CD4-positive, alpha-beta T cell treated with Interleukin-21 for 1 hour (primary cell): Measurements from ENCODE around the gene NOP14.

Experiments used
- DNase-seq: peaks from one replicate; pipeline ENCODE4 v3.0.0-alpha.2; 2020

NOP14 gene

DNA sequence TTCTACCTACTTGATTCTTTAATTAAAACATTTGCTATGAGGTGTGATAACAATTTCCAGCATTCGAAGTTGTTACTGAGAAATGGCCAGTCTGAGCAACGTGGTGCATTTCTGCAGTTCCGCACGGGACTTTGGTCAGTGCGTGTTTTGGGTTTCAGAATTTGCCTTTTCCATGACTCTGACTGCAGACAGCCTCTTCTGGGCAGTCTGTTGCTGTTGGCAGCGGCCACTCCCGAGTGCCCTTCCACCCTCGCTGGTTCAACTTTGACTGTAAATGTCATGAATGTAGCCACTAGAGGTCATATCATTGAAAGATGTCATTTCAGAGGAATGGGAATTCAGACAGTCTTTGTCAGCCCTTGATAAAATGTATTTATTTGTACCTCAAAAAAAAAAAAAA is 53.6 kb downstream of the NOP14 start:
- no peak for DNase-seq

DNA sequence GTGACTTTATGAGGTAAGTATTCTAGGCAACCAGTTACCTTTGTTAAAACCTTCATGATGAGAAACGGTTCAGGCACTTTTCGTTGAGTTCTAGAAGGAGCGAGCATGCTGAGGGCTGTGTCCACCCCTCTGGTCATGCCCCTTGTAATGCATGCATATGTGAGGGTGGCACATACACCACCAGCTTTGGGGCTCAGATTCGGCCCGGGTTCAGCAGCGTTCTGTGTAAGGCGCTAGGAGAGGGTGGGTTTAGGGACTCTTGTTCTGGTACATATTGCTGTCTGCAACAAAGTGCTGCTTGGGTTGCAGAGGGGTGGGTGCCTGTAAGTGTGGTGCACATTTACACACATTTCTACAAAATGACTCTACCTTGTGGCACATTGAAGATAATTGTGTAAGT is 54.5 kb downstream of the NOP14 start:
- DNase-seq: no peak

DNA sequence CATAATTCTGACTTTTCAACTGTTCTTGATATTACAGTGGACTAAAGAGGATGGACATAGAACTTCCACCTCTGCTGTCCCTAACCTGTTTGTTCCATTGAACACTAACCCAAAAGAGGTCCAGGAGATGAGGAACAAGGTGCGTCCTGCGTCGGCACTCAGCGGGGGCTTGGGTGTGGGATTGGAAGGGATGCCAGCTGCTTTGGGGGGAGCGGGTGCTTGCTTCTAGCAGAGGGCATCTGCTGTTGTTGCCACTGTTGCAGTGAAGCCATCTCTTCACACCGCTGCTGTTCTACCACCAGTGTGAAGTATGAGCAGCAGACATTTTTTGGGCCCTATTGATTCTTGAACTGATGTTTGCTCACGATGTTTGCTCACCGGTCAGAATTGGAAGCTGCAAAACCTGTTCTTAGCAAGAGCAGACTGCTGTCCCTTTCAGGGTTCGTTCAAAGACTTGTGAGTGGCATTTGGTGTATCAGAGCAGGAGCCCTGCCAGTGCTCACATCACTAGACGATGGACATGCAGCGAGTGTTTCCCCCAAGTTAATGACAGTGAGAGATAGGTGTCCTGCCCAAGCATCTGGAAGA is 55.4 kb downstream of the NOP14 start:
- no peak for DNase-seq

DNA sequence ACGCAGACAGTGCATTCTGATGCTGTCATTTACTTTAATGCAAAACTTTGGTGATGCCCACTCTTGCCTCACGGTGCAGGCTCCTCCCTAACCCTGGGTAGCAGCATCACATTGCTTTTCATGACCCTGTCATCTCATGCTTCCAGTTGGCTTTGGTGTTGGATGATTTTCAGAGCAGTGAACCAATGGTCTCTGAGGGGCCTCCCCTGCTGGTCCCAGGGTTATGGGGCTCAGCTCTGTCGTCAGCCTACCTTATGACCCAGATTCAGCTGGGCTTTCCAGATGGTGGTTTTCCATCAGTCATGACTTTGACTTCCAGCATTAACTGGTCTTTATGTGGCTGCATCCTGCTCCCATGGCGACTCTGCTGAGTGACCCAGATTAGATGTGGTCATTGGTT is 56.0 kb downstream of the NOP14 start:
- DNase-seq: no peak

DNA sequence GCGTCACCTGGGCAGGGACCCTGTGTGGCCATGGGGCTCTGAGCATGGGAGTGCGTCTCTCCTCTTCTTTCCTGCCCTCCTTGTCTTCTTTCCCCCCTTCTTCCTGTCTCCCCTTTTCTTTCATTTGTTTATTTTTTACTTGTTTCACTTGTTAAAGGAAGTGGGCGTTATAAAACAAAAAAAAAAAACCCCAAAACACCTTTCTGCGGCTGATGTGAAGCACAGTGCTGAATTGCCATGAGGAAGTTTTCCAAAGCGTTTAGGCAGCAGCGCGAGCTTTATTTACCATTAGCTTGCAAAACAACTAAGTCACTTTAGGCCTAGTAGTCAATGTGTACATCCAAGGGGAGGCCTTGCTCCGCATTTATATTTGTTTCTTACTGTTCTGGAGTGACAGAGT is 57.0 kb downstream of the NOP14 start:
- no peak for DNase-seq

DNA sequence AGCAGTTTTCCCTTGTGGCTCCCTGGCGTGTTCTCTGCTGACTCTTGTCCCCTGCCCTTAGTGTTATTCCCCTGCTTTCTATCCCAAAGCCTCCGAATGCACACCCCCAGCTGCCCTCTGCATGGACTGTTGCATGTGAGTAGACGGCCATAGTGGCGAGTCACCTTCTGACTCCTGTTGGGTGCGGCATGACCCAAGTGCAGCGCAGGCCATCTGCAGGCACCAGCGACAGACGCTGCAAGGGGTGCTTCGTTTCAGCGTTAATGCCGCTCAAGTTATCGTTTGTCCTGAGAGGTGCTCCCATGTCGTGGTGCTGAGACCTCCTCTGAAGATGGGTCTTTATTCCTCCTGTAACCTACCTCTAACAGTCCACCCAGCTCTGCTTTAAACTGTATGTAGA is 57.7 kb downstream of the NOP14 start:
- DNase-seq: no peak

DNA sequence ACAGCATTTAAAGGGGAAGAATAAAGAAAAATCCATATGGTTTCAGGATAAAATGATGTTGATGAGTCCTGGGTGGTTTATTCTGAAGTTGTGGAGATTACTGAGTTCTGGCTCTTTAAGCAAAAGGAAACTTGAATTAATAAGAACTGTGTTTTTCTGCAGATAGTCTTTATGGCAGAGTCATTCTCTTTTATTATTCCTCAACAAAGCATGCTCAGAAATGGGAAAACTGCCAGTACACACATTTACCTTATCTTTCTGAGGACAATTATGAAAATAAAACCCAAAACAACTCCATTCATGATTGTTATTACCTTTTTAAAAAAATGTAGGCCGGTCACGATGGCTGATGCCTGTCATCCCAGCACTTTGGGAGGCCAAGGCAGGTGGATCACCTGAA is 61.1 kb downstream of the NOP14 start:
- no peak for DNase-seq

DNA sequence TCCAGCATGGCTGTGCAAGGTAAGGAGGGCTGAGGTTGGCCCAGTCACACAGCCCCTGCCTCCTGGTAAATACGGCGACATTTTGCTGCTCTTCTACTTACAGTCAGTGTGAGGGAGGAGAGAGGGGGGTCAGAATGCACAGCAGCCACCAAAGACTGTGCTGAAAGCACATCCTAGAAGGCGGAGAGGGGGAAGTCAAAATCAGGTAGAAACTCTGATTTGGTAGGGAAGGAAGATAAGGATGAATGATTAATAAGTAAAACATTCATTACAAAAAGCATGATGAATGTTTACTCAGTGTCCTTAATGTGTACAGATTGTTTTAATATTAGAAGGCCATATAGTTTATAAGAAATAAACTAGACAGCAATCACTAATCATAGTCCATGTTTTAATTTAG is 62.0 kb downstream of the NOP14 start:
- DNase-seq: no peak

DNA sequence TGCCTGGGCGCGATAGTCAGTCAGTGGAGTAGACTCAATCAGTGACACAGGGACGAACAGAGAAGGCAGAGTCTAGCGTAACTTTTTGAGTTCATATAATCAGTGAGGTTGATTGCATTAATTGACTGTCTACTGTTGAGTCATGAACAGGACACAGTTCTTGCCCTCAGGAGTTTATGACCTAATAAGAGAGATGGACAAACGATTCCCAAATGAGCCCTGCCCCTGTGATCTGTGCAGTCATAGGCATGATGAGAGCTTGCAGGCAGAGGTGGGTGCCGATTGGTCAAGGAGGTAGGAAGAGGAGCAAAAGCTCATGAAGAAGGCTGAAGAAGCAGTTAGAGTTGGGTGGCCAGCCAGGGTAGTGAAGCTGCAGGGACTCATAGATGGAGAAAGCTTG is 62.5 kb downstream of the NOP14 start:
- no peak for DNase-seq

DNA sequence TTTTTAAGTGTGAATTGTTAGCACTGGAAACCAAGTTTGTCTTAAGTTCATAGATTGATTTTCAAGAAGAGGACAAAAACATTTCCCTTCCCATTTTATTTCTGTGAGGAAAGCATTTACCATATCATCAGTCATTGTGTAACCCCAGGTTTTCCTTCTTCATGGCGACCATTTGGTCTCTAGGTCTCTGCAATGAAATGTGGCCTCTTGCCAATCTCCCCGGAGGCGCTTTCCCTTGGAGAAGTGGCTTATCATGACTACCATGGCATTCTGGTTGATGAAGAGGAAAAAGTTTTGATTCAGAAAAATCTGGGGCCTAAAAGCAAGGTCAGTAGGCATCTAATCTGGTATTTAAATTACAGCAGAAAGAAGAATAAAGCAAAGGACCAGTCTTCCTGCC is 65.2 kb downstream of the NOP14 start:
- no peak for DNase-seq

DNA sequence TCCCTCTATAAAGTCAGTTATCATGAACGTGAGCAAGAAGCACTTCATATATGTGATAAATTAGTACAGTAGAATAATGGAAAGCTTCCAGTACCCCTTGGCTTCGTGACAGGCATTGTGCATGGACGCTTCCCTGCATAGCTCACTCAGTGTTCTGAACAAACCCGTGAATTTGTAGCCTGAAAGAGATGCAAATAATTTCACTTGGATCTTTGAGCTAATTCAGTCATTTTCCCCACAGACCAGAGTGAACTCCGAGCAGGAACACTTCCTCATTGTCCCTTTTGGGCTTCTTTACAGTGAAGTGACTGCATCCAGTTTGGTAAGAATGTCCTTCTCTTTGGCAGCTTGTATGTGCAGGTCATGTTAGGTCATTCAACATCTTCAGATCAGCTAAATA is 69.4 kb downstream of the NOP14 start:
- no peak for DNase-seq

DNA sequence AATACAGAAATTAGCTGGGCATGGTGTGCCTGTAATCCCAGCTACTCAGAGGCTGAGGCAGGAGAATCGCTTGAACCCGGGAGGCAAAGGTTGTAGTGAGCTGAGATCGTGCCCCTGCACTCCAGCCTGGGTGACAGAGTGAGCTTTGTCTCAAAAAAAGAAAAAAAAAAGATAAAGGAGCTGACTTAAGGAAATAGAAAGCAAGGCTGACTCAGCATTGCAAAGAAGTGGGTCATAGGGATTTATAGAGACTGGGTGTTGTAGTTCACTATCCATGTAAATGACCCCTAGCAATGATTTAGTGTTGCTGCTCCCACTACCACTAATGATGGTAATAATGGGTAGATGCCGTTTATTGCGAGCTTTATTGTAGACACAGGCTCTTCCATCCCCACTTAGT is 71.9 kb downstream of the NOP14 start:
- DNase-seq: no peak

DNA sequence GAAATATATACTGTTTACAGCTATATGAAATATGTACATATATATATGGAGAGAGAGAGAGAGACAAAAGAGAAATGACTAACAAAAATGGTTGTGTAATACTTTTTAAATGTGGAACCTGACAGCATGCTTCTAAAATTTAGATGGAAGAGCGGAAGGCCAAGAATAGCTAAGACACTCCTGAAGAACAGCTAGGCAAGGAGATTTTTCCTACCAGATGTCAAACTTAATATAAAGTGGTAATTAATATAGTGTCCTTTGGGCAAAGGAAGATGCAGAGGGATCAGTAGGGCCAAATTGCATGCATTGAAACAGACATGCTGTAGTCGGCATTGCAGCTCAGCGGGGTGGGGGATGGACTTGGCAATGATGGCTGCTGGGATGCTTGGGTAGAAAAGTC is 74.3 kb downstream of the NOP14 start:
- DNase-seq: no peak
